DMS53 treated with DMSO at 0.1 percent for 48 hours (cell line): ENCODE results near the gene TBC1D22B.
"Not testable (repeated sequence)": the region's sequence is repeated elsewhere in the genome, so short reads cannot be mapped to it uniquely, and the experiment has no call there.

Source experiments
- DNase-seq: peaks from one replicate; lab custom pipeline; 2025; ENCODE audit not compliant: unreplicated experiment; lab: John Stamatoyannopoulos, UW

TBC1D22B gene

DNA sequence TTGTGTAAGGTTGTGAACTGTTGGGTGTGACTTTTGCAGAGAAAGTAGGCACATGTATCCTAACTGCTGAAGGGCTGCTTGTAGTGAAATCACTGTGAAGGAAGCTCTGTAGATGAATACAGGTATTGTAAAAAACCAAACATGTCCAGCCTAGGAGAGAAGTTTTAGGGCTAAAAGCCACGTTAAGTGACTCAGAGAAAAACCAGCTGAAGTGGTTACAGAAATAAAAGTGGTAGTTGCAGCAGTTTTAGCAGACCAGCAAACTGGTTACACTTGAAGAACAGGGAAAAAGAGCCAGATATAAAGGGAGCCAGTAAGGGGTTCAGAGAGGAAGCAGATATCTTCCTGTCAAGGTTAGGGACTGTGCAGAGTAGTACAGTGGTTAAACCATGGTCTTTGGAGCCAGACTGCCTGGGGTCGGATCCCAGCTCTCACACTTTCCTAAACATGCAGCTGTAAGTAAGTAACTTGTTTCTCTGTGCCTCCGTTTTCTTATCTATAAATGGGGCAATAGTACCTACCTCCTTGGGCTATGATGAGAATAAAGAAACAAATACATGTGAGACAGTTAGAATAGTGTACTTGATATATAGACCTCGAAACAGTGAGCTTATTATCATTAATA, 62.4 kb downstream of the TBC1D22B start:
- no peak for DNase-seq

DNA sequence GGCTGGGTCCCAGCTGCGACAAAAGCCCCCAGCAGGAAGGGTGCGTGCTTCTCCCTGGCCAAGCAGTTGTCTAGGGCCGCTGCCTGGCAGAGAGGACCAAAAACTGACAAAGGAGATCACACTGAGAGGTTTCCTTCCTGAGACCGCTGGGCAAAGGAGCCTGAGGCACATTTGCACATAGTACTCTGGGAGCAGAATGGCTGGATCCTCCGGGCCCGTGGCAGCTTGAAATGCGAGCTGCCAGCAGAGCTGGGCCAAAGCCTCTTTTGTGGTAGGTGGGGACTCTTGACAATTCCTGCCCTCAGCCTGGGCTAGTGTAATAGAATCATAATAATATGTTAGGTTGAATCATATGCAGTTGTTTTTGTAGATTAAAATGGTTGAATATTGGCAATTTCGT, 63.1 kb downstream of the TBC1D22B start:
- DNase-seq, result no peak

DNA sequence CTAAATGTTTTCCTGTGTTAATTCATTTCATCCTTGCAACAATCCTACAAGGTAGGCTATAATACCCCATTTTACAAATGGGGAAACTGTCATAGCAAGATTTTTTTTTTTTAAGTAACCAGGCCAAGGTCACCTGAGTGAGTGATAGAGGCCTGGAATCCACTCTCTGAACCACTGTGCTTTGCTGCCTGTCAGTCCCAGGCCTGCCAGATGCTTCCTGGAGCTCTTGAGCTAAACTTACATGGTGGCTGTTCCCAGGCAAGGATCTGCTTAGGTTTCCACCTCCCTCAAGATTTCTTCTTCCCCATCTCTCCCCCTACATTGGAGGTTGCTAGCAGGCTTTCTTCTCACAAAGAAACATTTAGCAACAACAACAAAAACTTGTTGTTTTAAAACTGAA, 63.5 kb downstream of the TBC1D22B start:
- no peak for DNase-seq

DNA sequence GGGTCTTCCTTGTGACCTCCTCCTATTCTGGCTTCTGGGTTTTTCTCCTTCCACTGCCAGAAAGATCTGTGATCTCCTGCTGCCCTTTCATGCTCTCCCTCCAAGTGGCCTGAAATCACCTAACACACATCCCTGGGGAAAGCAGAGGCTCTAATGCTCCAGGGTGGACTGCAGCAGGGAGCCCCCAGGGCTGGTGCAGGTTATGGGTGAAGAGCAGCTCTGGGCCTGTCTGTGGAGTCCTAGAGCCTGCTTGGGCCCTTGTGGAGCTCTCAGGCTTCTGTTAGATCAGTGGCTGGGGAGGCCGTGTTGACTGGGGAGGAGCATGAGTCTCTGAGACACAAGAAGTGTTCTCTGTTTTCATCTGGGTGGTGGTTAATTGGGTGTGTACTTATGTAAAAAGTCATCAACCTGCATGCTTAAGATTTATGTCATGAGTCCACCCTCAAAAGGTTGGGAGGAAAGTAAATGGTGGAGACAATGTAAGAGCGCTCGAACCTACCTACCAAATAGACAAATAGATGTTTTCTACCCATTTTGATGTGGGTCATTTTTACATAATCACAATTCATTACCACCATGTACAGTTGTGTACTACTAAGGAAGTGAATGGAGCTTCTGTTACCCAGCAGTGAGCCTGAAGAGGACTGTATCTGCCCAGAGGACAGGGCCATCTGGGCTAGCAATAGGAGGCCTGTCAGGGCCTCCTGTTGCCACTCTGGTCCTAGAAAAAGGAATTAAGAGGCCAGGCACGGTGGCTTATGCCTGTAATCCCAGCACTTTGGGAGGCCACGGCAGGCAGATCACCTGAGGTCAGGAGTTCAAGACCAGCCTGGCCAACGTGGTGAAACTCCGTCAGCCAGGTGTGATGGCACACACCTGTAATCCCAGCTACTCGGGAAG, 64.2 kb downstream of the TBC1D22B start:
- DNase-seq, result no peak

DNA sequence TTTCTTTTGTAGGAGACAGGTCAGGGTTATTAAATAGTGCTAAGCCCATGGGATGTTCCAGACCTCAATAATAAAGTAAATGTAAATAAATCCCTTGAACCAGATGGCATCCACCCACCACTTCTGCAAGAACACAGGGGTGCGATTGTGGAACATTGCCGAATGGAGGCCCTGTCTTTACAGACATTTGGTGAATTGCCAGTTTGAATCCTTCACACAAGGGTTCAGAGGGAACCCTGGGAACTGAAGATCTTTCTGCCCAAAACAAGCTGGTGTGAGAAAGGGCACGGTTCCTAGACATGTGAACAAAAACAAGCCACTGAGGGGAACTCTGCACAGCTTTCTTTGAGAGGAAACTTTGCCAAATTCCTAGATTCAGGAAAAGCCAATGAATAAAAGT, 66.0 kb downstream of the TBC1D22B start:
- DNase-seq, result no peak

DNA sequence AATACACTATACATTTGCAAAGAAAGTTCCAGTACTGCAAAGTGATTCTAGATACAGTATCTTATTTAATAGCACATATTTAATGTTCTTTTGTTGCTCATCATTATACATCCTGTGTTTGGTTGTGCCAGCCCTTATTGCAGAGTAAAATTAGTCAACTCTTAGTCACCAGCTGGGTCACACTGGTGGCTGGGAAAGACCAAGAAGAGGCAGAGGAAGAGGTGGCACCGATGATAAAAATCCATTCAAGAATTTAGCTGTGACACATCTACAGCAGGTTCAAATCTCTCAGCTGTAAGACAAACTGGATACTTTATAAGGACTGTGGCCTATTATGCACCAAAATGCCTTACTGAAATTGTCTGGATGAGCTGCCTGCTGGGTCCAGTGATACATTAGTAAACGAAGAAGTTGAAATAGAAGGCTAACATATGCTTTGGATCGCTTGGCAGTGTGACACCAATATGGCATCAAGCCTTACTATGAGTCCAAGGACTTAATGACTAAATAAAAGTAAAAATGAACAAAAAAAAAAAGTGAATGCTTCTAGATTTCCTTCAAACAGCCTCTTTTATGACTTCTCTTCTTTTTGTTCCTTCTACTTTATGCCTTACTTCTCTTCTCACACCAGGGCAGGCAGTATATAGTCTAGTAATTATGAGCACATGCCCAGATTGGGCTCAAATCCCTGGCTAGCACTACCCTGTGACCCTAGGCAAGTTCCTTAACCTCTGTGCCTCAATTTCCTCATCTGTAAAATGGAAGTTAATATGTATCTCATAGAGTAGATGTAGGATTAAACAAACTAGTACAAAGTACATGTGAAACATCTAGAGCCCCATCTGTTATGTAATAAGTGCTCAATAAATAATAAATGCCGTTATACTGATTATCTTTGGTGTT, 66.8 kb downstream of the TBC1D22B start:
- DNase-seq, result no peak

DNA sequence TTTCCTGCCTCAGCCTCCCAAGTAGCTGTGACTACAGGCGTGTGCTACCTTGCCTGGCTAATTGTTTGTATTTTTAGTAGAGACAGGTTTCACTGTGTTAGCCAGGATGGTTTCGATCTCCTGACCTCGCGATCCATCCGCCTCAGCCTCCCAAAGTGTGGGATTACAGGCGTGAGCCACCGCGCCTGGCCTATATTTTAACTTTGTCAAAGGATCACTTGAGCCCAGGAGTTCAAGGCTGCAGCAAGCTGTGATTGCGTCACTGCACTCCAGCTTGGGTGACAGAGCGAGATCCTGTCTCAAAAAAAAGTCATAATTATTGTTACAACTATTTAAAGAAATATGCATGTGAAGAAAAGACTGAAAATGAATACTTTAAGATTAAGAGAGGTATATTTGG, 72.8 kb downstream of the TBC1D22B start:
- not testable (repeated sequence) for DNase-seq

DNA sequence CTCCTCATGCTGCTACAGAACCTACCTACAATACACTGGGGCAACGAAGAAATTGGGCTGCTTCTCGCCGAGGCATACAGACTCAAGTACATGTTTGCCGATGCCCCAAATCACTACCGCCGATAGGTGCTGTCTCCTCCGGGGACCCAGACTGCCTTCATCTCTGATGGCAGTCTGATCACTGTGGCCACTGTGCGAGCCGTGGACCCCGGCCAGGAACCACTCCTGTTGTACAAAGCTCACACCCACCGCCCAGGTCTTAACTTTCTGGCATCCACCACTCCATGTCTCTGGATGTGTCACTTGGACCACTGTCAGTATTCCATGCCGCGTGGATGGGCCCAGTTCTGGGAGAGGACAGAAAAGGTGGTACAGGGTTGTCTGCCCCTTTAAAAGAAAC, 73.5 kb downstream of the TBC1D22B start:
- no peak for DNase-seq

DNA sequence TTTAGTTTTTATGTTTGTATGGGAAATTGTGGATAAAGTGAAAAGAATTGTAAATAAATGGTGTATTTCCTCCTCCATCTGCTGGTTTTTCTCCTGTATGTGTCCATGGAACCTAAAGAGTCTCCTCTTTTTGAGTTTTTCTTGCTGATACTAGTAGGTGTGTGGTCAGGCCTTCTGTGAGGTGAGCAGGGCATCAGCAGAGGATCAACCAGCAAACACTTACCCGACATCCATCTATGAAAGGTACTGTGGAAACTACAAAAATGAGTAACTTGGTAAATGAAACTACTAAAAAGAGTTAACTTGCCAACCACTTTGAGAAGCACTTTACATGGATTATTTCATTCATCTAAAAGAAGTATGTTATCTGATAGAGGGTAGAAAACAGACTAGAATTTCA, 75.3 kb downstream of the TBC1D22B start:
- DNase-seq, result no peak

DNA sequence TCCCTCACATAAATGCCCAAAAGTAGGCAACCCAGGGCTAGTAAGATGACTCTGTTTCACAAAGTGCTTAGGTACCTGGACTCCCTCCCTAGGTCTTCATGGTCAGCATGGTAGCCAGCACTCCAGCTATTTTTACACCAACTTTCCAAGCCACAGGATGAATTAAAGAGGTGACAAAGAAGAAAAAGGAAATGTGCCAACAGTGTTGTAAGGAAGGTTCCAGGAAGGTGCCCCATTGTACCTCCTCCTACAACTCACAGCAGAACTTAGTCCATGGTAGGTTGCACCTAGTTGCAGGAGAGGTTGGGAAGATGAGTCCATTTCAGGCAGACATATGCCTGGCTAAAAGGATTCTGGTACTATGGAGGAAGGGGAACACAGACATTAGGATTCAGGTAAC, 76.5 kb downstream of the TBC1D22B start:
- no peak for DNase-seq

DNA sequence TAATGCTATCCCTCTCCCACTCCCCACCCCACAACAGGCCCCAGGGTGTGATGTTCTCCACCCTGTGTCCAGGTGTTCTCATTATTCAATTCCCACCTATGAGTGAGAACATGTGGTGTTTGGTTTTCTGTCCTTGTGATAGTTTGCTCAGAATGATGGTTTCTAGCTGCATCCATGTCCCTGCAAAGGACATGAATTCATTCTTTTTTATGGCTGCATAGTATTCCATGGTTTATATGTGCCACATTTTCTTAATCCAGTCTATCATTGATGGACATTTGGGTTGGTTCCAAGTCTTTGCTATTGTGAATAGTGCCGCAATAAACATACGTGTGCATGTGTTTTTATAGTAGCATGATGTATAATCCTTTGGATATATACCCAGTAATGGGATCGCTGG, 80.7 kb downstream of the TBC1D22B start:
- DNase-seq, result not testable (repeated sequence)

DNA sequence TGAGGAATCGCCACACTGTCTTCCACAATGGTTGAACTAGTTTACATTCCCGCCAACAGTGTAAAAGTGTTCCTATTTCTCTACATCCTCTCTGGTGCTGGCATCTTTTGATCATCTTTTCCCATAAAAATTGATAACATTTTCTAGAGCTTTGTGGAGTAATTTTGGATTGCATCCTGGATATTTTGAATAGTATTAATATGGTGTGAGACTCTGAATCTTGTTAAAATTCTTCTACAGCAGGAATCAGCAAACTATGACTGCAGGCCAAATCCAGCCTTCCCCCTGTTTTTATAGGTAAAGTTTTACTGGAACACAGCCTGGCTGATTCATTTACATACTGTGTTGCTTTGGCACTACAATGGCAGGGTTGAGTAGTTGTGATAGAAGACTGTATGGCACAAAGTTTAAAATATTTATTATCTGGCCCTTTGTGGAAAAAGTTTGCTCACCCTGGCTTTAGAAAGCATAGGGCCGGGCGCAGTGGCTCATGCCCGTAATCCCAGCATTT, 81.2 kb downstream of the TBC1D22B start:
- no peak for DNase-seq

DNA sequence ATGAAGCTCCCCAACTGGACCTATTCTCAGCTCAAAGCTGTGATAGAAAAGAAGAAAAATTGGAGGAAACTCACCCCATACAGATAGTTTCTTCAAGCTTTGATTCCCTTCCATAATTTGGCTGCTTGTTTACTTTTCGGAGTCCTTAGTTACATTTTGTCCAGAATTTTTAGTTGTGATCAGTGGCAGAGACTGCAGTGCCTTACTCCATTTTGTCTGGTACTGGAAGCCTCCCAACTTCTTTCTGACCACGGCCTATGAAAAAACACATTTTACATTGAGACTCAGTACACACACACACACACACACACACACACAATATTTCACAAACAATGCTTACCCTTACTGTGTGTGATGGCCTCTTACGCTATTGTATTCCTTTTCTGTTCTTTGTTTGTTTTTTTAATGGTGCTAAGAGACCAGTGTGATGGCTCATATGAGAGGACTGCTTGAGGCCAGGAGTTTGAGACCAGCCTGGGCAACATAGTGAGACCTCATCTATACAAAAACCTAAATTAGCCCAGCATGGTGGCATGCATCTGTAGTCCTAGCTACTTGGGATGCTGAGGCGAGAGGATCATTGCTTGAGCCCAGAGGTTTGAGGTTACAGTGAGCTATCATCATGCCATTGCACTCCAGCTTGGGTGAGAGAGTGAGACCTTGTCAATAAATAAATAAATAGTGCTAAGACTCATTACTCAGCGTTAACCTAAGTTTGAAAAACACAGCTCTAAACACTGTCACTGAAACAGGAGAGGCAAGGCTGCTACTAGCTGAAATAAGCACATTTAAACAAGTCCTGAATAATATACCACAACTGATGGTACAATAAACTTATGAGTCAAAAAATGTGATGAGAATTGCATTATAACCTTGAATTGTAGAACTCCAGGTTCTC, 82.4 kb downstream of the TBC1D22B start:
- DNase-seq, result no peak

DNA sequence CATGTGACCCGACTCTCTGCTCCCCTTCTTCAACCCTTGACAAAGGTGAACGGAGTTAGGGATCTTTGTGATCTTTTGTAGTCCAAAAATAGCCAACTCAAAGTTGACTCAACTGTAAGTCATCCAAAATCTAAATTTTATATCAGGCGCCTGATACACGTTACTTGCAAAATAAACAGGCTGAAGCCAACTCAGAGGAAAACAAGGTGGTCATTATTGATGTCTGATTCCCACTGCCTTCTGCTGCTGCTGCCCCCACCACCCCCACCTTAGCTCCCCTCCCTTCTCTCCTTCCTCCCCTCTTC, 83.0 kb downstream of the TBC1D22B start:
- no peak for DNase-seq

DNA sequence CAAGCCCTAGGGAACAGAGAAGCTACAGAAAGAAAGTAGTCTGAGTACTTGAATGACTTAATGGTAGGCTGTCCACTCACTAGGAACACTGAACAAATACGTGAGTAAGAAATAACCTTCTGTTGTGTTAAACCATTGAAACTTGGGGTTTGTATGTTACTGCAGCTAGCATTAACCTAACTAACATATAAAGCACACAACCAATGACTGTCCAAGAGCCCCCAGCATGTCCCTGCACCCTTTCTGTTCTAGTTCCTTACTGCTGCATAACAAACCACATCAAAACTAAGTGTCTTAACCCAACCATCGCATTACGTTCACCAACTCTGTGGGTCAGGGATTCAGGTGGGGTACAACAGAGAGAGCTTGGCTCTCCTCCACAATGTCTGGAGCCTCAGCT, 85.7 kb downstream of the TBC1D22B start:
- DNase-seq, result no peak

DNA sequence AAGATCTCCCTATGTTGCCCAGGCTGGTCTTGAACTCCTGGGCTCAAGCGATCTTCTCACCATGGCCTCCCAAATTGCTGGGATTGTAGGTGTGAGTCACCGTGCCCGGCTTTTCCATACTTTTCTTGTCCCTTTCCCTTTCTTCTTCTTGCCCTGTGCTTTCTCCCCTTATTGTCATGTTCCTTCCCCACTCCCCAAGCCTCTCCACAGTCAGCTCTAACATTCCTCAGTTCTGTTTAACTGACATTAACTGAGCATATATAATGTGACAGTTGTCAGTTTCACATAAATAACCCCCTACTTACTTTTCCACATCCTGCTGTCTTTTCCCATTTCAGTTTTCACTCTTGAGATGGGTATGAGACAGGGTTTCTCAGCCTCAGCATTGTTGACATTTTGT, 86.7 kb downstream of the TBC1D22B start:
- no peak for DNase-seq

DNA sequence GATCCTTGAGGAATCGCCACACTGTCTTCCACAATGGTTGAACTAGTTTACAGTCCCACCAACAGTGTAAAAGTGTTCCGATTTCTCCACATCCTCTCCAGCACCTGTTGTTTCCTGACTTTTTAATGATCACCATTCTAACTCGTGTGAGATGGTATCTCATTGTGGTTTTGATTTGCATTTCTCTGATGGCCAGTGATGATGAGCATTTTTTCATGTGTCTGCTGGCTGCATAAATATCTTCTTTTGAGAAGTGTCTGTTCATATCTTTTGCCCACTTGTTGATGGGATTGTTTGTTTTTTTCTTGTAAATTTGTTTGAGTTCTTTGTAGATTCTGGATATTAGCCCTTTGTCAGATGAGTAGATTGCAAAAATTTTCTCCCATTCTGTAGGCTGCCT, 88.2 kb downstream of the TBC1D22B start:
- not testable (repeated sequence) for DNase-seq

DNA sequence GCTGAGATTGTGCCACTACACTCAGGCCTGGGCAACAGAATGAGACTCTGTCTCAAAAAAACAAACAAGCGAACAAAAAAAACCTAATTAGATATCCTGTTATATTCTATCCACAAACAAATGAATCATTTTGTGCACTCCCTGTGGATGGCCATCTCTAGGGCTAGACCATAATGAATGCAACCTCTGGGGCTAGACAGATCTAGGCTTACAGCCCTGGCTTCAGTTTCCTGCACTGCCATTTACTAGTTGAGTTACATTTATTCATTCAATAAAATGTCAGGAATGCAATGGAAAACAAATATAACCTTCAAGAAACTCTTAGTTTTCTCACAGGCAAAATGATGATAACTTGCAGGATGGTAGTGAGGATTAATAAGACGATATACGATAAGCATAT, 89.6 kb downstream of the TBC1D22B start:
- DNase-seq, result no peak

DNA sequence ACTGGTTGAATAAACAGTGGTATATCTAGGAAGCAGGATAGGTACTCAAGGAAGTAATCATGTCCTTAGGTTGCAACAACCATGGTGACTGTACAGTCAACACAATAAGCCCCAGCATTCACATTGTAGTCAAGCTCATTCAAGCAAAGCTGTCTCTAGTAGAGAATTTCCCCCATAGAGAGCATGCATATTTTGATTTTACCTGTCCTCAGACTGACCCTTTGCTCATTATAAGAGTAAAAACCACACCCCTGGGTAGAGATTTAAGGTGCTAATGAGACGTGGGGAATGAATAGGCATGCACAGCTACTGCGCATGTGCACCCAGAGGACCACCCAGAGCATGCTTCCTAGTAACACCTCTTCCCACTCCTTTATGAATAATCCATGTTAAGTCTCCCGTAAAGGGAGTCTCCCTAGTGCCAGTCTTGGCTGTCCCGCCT, 90.1 kb downstream of the TBC1D22B start:
- DNase-seq, result no peak

DNA sequence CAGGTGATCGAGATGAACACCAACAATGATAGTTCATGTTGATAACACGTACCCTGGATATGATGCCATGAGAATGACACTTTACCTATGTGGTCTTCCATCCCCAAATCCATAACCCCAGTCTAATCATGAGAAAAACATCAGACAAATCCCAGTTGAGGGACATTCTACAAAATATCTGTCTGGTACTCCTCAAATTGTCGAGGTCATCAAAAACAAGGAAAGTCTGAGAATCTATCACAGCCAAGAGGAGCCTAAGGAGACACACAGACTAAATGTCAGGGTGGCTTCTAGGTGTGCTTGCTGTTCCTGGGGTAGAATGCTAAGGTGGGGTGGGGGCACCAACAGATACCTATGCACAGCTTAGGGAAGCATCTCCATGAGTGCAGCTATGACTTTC, 93.5 kb downstream of the TBC1D22B start:
- no peak for DNase-seq

DNA sequence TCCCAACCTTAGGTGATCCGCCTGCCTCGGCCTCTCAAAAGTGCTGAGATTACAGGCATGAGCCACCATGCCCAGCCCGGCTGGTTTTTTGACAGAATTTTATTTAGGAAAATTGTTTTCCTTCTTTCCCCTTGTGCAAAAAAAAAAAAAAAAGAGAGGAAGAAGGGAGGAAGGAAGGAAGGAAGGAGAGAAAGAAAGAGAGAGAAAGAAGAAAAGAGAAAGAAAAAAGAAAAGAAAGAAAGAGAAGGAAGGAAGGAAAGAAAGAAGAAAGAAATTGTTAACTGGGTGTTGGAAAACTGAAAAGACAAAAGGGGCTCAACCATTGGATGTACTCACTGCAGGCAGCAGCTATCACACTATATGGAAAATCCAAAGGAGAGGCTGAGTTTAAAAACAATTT, 94.8 kb downstream of the TBC1D22B start:
- DNase-seq, result no peak
